ENCODE data around the gene NOD1. TPM values are rescaled to one million over a fixed set of nuclear protein-coding genes. Genes with fewer than 3 reads are reported as not detected.

NOD1 gene
- total and polyA plus RNA-seq, 2 of the 8 experiments (the other 6 are each of a cell fraction or from before 2014, with no cell fraction given): 3.8 to 6.5 TPM

DNA sequence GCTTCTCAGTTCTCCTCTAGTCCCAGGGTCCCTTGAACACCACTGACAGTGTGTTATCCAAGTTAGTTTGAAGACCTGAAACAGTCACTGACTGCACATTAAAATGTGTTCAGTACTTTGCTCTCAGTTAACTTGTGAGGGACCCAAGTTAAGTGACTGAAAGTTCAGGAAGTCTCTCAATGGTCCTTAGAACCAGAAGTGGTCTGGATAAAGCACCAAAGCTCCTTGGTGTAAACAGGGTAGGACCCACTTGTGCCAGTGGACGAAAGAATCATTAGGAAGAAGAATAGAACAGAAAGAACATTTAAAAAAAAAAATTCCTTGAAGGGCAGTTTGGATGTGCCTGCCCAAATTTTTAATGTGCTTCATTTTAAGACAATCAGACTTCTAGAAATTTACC, 45.1 kb downstream of the NOD1 start:
- H3K4ac ChIP-seq (replicated peaks; ENCODE audit: insufficient read length, low read depth, low read length): no peak overlapping the region
- H3K36me3 ChIP-seq (ENCODE audit: control insufficient read depth in 2 of 4, insufficient read depth in 4 of 4, low read length in 3 of 4): peaks cover 0 to 13% (median 0%) of the 10 kb centered on the region in 4 experiments; a peak in 1 of 8 replicates
- H3K4me1 ChIP-seq (replicated peaks in 1 of 4; ENCODE audit: control insufficient read depth in 3 of 4, insufficient read depth in 4 of 4, low read length in 3 of 4): peaks cover 2 to 11% (median 10%) of the 10 kb centered on the region in 4 experiments; a peak in 4 of 7 replicates
- H2BK12ac ChIP-seq (ENCODE audit: low read depth, low read length): no peak overlapping the region
- DNase-seq (ENCODE audit: low read depth in 1 of 2, low spot score in 2 of 2) (no peak), FAIRE-seq (no peak)
- H3K79me1 ChIP-seq (ENCODE audit: low read depth, low read length): no peaks in the 10 kb centered on the region; the same call in 1 of the 2 replicates
- H4K8ac ChIP-seq (ENCODE audit: extremely low read depth, insufficient read depth, low read length): no peak overlapping the region
- H3K79me2 ChIP-seq (ENCODE audit: control insufficient read depth in 1 of 2, insufficient read depth in 2 of 2, low read length in 2 of 2): no peaks in the 10 kb centered on the region; a peak in 1 of 4 replicates
- H4K20me1 ChIP-seq (replicated peaks in 1 of 2; ENCODE audit: control insufficient read depth in 1 of 2, insufficient read depth in 2 of 2, low read length in 2 of 2): no peaks in the 10 kb centered on the region
- H2BK15ac ChIP-seq (ENCODE audit: low read length): no peak overlapping the region
- no peak overlapping the region for H3K4me3 ChIP-seq (ENCODE audit: extremely low read depth in 1 of 4, insufficient read depth in 2 of 4, low read depth in 3 of 4, low read length in 4 of 4)
- no peak overlapping the region for H3K18ac ChIP-seq (ENCODE audit: extremely low read depth, low read length)
- no peak overlapping the region for H4K91ac ChIP-seq (replicated peaks; ENCODE audit: insufficient read length, low read length)
- ChIA-PET POLR2A (ENCODE audit: partially characterized antibody) (no interaction called here), CTCF (ENCODE audit: partially characterized antibody) (interaction anchor here (0.7 to 0.8 kb wide), 2 partner anchors 22 to 307 kb away, joined by 3 read pairs; no protein-coding TSS in a partner anchor)
- H3K9ac ChIP-seq (replicated peaks in 1 of 4; ENCODE audit: extremely low read depth in 1 of 4, low read depth in 3 of 4, low read length in 3 of 4): no peak overlapping the region
- peak overlapping the region; percentile 6 to 39; a peak in 2 of 4 replicates for H3K4me2 ChIP-seq (ENCODE audit: insufficient read depth in 1 of 2, low read depth in 2 of 2, low read length in 2 of 2)
- H3K27ac ChIP-seq (ENCODE audit: low read depth, low read length): no peak overlapping the region
- no peak overlapping the region for H3K23ac ChIP-seq (ENCODE audit: insufficient read length)
- H3K27me3 ChIP-seq (replicated peaks in 1 of 4; ENCODE audit: control insufficient read depth in 3 of 4, extremely low read depth in 1 of 4, insufficient read depth in 3 of 4, low read length in 3 of 4): no peaks in the 10 kb centered on the region
- H2AK5ac ChIP-seq (ENCODE audit: low read depth, low read length): no peak overlapping the region
- no peak overlapping the region for H3K14ac ChIP-seq (ENCODE audit: insufficient read length)
- no peak overlapping the region for H2BK120ac ChIP-seq (replicated peaks; ENCODE audit: low read depth, low read length)
- H3K9me3 ChIP-seq (ENCODE audit: insufficient read depth in 2 of 2, low read depth in 1 of 2, low read length in 1 of 2): peaks cover 0 to 6% of the 10 kb centered on the region in 2 experiments; a peak in 1 of 4 replicates
- WGBS, 2 experiments (ENCODE audit: extremely low coverage in 1 of 2, insufficient coverage in 1 of 2, insufficient read length in 1 of 2, insufficient replicate concordance in 2 of 2, low coverage in 1 of 2, low lambda C conversion rate in 2 of 2, missing lambda C conversion rate in 1 of 2): 75% methylated on average over 1 of the region's 1 CpG; no CpG with 5 or more reads in 1 of the 2 experiments
- no peaks in the 10 kb centered on the region for H3K23me2 ChIP-seq (ENCODE audit: low read depth, low read length)
- no peak overlapping the region for H2AFZ ChIP-seq (ENCODE audit: low read length)
- no peak overlapping the region for H2BK5ac ChIP-seq (ENCODE audit: low read depth, low read length)
- H3K56ac ChIP-seq (replicated peaks; ENCODE audit: insufficient read length, low read depth, low read length): no peak overlapping the region
- H4K5ac ChIP-seq (ENCODE audit: insufficient read length, low read depth, low read length): no peak overlapping the region
- H2BK20ac ChIP-seq (ENCODE audit: low read length): no peak overlapping the region
- TF ChIP-seq GABPA (IDR thresholded peaks at IDR 0.05; ENCODE audit: borderline replicate concordance, insufficient read depth, low read length) (no peak), CTCF (IDR thresholded peaks at IDR 0.05; ENCODE audit: control extremely low read depth in 1 of 3, insufficient read depth in 1 of 3, low read depth in 1 of 3, low read length in 3 of 3) (no peak), POU5F1 (IDR thresholded peaks at IDR 0.05; ENCODE audit: low read depth, low read length) (no peak), RXRA (IDR thresholded peaks at IDR 0.05; ENCODE audit: insufficient read depth, low read depth, low read length) (no peak), SIX5 (IDR thresholded peaks at IDR 0.05; ENCODE audit: low read depth, low read length) (no peak), POLR2A (IDR thresholded peaks at IDR 0.05; ENCODE audit: control extremely low read depth in 1 of 2, low read depth in 2 of 2, low read length in 2 of 2) (no peak), EGR1 (IDR thresholded peaks at IDR 0.05; ENCODE audit: borderline replicate concordance, low read depth, low read length) (no peak), RAD21 (IDR thresholded peaks at IDR 0.05 in 1 of 2, conservative IDR thresholded peaks at IDR 0.05 in 1 of 2; ENCODE audit: low read depth in 2 of 2, low read length in 2 of 2) (no peak), SIN3A (conservative IDR thresholded peaks at IDR 0.05 in 1 of 2, IDR thresholded peaks at IDR 0.05 in 1 of 2; ENCODE audit: low read depth in 1 of 2, low read length in 2 of 2) (no peak), TAF1 (IDR thresholded peaks at IDR 0.05; ENCODE audit: low read depth, low read length) (no peak), TBP (IDR thresholded peaks at IDR 0.05; ENCODE audit: low read depth, low read length) (no peak), TCF12 (IDR thresholded peaks at IDR 0.05; ENCODE audit: low read depth, low read length) (no peak)

Measured in H1 (cell line).